ENCODE measurements around the gene CEP112. TPM values are rescaled to one million over a fixed set of nuclear protein-coding genes. Genes with fewer than 3 reads are reported as not detected.
"Not testable (repeated sequence)": the region's sequence is repeated elsewhere in the genome, so short reads cannot be mapped to it uniquely, and the experiment has no call there.

CEP112 gene
- total RNA-seq, 1 donor from 2014 or later: 3.8 TPM

DNA sequence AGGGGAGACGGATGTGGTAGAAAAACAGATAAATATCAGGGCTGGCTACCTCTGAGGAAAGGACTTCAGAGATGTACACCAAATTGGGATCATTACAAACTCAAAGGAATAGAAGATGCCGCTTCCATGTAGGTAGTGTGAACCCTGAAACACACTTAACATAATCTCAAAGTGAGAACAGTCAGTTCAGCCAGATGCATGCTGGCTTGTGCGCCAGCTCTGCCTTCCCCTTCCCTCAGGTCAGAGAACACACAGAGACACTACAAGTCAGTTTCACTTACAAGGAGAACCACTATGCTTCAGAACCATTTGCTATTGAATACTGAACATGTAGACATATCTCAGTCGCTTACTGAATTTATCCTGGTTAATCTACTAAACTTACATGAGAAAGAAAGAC, 454.5 kb downstream of the CEP112 start:
- H3K36me3 Mint-ChIP-seq (ENCODE audit: low read depth): no peaks in the 10 kb centered on the region
- H3K4me1 Mint-ChIP-seq: no peaks in the 10 kb centered on the region
- CTCF ChIA-PET: no interaction called here
- no peak for ATAC-seq (ENCODE audit: low read depth)
- TF ChIP-seq, protein P1, sequence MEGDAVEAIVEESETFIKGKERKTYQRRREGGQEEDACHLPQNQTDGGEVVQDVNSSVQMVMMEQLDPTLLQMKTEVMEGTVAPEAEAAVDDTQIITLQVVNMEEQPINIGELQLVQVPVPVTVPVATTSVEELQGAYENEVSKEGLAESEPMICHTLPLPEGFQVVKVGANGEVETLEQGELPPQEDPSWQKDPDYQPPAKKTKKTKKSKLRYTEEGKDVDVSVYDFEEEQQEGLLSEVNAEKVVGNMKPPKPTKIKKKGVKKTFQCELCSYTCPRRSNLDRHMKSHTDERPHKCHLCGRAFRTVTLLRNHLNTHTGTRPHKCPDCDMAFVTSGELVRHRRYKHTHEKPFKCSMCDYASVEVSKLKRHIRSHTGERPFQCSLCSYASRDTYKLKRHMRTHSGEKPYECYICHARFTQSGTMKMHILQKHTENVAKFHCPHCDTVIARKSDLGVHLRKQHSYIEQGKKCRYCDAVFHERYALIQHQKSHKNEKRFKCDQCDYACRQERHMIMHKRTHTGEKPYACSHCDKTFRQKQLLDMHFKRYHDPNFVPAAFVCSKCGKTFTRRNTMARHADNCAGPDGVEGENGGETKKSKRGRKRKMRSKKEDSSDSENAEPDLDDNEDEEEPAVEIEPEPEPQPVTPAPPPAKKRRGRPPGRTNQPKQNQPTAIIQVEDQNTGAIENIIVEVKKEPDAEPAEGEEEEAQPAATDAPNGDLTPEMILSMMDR (IDR thresholded peaks at IDR 0.05): no peak
- H3K9me3 Mint-ChIP-seq: no peaks in the 10 kb centered on the region
- DNase-seq: no peak
- H3K27me3 Mint-ChIP-seq: no peaks in the 10 kb centered on the region
- no peak overlapping the region for H3K27ac Mint-ChIP-seq
- intact Hi-C loops (cut with micrococcal nuclease): no loop called here
- POLR2A ChIA-PET: no interaction called here
- no peak overlapping the region for H3K4me3 Mint-ChIP-seq

DNA sequence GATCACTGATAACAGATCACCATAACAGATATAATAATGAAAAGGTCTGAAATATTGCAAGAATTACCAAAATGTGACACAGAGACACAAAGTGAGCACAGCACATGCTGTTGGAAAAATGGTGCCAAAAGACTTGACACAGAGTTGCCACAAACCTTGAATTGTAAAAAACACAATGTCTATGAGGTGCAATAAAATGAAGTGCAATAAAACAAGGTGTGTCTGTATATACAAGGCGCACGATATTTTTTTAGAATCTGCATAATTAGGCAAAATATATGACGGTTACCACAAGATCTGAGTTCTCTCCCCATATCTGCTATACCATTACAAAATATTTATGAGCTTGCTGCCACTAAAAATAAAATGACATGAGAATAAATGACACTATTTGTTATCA, 458.6 kb downstream of the CEP112 start:
- intact Hi-C loops (cut with micrococcal nuclease): no loop called here
- DNase-seq: no peak
- H3K4me1 Mint-ChIP-seq: no peaks in the 10 kb centered on the region
- no peak for ATAC-seq (ENCODE audit: low read depth)
- TF ChIP-seq, protein P1 (IDR thresholded peaks at IDR 0.05): no peak
- H3K27ac Mint-ChIP-seq: no peak overlapping the region
- CTCF ChIA-PET: no interaction called here
- no peak overlapping the region for H3K4me3 Mint-ChIP-seq
- H3K27me3 Mint-ChIP-seq: no peaks in the 10 kb centered on the region
- no peaks in the 10 kb centered on the region for H3K36me3 Mint-ChIP-seq (ENCODE audit: low read depth)
- H3K9me3 Mint-ChIP-seq: no peaks in the 10 kb centered on the region
- POLR2A ChIA-PET: no interaction called here

DNA sequence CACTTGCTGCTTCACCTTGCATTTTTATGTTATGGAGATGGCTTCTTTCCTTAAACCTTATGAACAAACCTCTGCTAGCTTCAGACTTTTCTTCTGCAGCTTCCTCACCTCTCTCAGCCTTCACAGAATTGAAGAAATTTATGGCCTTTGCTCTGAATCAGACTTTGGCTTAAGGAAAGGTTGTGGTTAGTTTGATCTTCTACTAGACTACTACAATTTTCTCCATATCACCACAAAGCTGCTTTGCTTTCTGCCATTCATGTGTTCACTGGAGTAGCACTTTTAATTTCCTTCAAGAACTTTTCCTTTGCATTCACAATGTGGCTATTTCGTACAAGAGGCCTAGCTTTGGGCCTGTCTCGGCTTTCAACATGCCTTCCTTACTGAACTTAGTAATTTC, 459.3 kb downstream of the CEP112 start:
- DNase-seq; CTCF ChIA-PET; intact Hi-C loops (cut with micrococcal nuclease); H3K36me3 Mint-ChIP-seq (ENCODE audit: low read depth); H3K27me3 Mint-ChIP-seq; ATAC-seq (ENCODE audit: low read depth); H3K27ac Mint-ChIP-seq; POLR2A ChIA-PET; H3K9me3 Mint-ChIP-seq; H3K4me3 Mint-ChIP-seq; H3K4me1 Mint-ChIP-seq: not testable (repeated sequence)

DNA sequence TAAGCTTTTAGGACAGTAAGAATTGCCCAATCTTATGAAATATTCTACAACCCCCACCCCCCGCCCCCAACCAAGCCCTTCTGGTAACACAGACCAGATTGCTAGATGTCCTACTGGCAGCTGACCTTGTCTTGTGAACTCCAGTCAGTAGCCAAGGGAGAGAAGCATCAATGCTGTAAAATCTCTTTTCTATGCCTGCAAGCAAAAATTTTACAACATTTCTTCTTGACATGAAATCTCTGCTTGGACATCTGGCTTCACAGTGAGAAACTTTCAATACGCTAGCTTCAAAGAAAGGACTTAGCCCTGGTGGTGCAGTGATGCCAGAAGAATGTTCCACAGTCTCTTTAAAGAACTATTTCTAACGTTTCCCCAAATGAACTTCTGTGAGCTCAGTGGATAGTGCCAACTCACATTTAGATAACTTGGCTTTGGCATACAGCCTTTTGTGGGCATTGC, 461.2 kb downstream of the CEP112 start:
- no peak for DNase-seq
- H3K9me3 Mint-ChIP-seq: no peaks in the 10 kb centered on the region
- no peak overlapping the region for H3K27ac Mint-ChIP-seq
- H3K36me3 Mint-ChIP-seq (ENCODE audit: low read depth): no peaks in the 10 kb centered on the region
- ChIA-PET POLR2A (no interaction called here), CTCF (no interaction called here)
- no peak overlapping the region for H3K4me3 Mint-ChIP-seq
- TF ChIP-seq, protein P1 (IDR thresholded peaks at IDR 0.05): no peak
- ATAC-seq (ENCODE audit: low read depth): no peak
- intact Hi-C loops (cut with micrococcal nuclease): no loop called here
- H3K4me1 Mint-ChIP-seq: no peaks in the 10 kb centered on the region
- H3K27me3 Mint-ChIP-seq: no peaks in the 10 kb centered on the region

DNA sequence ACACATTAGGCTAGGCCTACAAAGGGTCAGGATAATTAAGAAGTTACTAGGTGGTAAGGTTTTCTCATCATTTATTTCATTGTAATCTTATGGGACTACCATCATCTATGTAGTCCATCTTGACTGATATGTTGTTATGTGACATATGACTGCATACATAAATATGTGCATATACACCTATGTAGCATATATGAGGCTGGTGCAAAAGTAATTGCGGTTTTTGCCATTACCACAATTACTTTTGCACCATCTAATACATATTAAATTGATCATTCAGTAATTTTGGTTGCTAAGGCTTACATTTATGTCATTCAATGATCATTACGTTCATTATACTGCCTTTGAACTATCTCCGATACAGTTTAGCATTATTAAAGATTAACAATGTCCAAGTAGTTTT, 462.7 kb downstream of the CEP112 start:
- no peaks in the 10 kb centered on the region for H3K4me1 Mint-ChIP-seq
- no peak for DNase-seq
- no peaks in the 10 kb centered on the region for H3K27me3 Mint-ChIP-seq
- intact Hi-C loops (cut with micrococcal nuclease): no loop called here
- CTCF ChIA-PET: no interaction called here
- H3K4me3 Mint-ChIP-seq: no peak overlapping the region
- TF ChIP-seq, protein P1 (IDR thresholded peaks at IDR 0.05): no peak
- no peak overlapping the region for H3K27ac Mint-ChIP-seq
- POLR2A ChIA-PET: no interaction called here
- no peak for ATAC-seq (ENCODE audit: low read depth)
- H3K36me3 Mint-ChIP-seq (ENCODE audit: low read depth): no peaks in the 10 kb centered on the region
- H3K9me3 Mint-ChIP-seq: no peaks in the 10 kb centered on the region

DNA sequence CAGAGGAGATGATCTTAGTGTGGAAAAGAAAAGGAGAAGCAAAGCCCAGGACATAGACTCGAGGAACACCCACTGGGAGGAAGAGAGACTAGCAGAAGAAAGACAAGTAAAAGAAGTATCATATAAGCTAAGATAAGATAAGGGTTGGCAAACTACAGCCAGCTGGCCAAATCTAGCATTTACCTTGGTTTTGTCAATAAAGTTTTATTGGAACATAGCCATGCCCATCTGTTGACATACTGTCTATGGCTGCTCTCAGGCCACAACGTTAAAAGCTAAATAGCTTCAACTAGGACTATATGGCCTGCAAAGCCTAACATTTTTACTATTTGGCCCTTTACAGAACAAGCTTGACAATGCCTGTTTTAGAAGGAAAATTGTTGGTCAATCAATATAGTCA, 464.1 kb downstream of the CEP112 start:
- DNase-seq (no peak), ATAC-seq (ENCODE audit: low read depth) (no peak)
- Mint-ChIP-seq H3K4me1 (no peaks in the 10 kb centered on the region), H3K9me3 (no peaks in the 10 kb centered on the region), H3K27ac (no peak overlapping the region), H3K4me3 (no peak overlapping the region), H3K36me3 (ENCODE audit: low read depth) (no peaks in the 10 kb centered on the region), H3K27me3 (no peaks in the 10 kb centered on the region)
- ChIA-PET CTCF (no interaction called here), POLR2A (no interaction called here)
- intact Hi-C loops (cut with micrococcal nuclease): no loop called here
- TF ChIP-seq, protein P1 (IDR thresholded peaks at IDR 0.05): no peak

Data from activated B cell treated with CpG ODN at 0.5 μM for 24 hours (primary cell).